Trophoblast cell (in vitro differentiated cells and primary cell): ENCODE data around the gene ECM2.

Source experiments
- DNase-seq, 2 donors: peaks; one replicate each; pipeline ENCODE4 v3.0.0-alpha.2; 2016
- H2AFZ ChIP-seq: 2 replicates; pipeline ENCODE4 v1.6.1; 2013; ENCODE audit warnings: low read length, moderate library complexity, mild to moderate bottlenecking; ENCODE audit not compliant: insufficient read depth, poor library complexity
- H2AK5ac ChIP-seq: 2 replicates; pipeline ENCODE4 v1.6.1; 2013; ENCODE audit warnings: mild to moderate bottlenecking, low read length
- H2BK120ac ChIP-seq: 2 replicates; pipeline ENCODE4 v1.6.1; 2013; ENCODE audit warnings: low read length, mild to moderate bottlenecking, moderate library complexity; ENCODE audit not compliant: insufficient read depth, poor library complexity
- H2BK12ac ChIP-seq: 2 replicates; pipeline ENCODE4 v1.6.1; 2013; ENCODE audit warnings: mild to moderate bottlenecking, low read length, moderate library complexity
- H2BK5ac ChIP-seq: 2 replicates; pipeline ENCODE4 v1.6.1; 2013; ENCODE audit warnings: low read length, low read depth, moderate library complexity, mild to moderate bottlenecking; ENCODE audit not compliant: poor library complexity
- H3K14ac ChIP-seq: 2 replicates; pipeline ENCODE4 v1.6.1; 2013; ENCODE audit warnings: mild to moderate bottlenecking, low read length
- H3K18ac ChIP-seq: 2 replicates; pipeline ENCODE4 v1.6.1; 2013; ENCODE audit warnings: mild to moderate bottlenecking, low read length
- H3K23ac ChIP-seq: 2 replicates; pipeline ENCODE4 v1.6.1; 2013; ENCODE audit warnings: low read length
- H3K27ac ChIP-seq: 2 replicates; pipeline ENCODE4 v1.5.1; 2013; ENCODE audit warnings: low read depth, mild to moderate bottlenecking, inconsistent platforms, low read length, moderate library complexity
- H3K27me3 ChIP-seq: 2 replicates; pipeline ENCODE4 v1.6.1; 2013; ENCODE audit warnings: inconsistent platforms, mild to moderate bottlenecking, low read length, moderate library complexity; ENCODE audit not compliant: insufficient read depth
- H3K36me3 ChIP-seq, 2 experiments: 1 replicate in 1 of 2; 2 replicates in 1 of 2; pipeline ENCODE4 v1.6.1; 2013; ENCODE audit warnings: low read length in 2 of 2, mild to moderate bottlenecking in 2 of 2, moderate library complexity in 1 of 2; ENCODE audit not compliant: insufficient read depth in 2 of 2, control insufficient read depth in 1 of 2
- H3K4ac ChIP-seq: 2 replicates; pipeline ENCODE4 v1.6.1; 2013; ENCODE audit warnings: low read depth, mild to moderate bottlenecking, low read length, moderate library complexity
- H3K4me1 ChIP-seq, 2 experiments: 1 replicate in 1 of 2; 2 replicates in 1 of 2; pipeline ENCODE4 v1.6.1; 2013; ENCODE audit warnings: low read length in 2 of 2, mild to moderate bottlenecking in 2 of 2, moderate library complexity in 1 of 2; ENCODE audit not compliant: insufficient read depth in 2 of 2, control insufficient read depth in 1 of 2
- H3K4me2 ChIP-seq: 2 replicates; pipeline ENCODE4 v1.6.1; 2013; ENCODE audit warnings: inconsistent platforms, mild to moderate bottlenecking, low read length, moderate library complexity
- H3K4me3 ChIP-seq: 2 replicates; pipeline ENCODE4 v1.5.1; 2013; ENCODE audit warnings: mild to moderate bottlenecking, low read depth, low read length, inconsistent platforms
- H3K79me1 ChIP-seq: one replicate; pipeline ENCODE4 v1.6.1; 2013; ENCODE audit warnings: low read length
- H3K79me2 ChIP-seq: 2 replicates; pipeline ENCODE4 v1.6.1; 2013; ENCODE audit warnings: low read length, mild to moderate bottlenecking; ENCODE audit not compliant: control insufficient read depth, insufficient read depth, poor library complexity
- H3K9ac ChIP-seq: 2 replicates; pipeline ENCODE4 v1.6.1; 2013; ENCODE audit warnings: mild to moderate bottlenecking, low read length
- H3K9me3 ChIP-seq: 2 replicates; pipeline ENCODE4 v1.6.1; 2013; ENCODE audit warnings: low read depth, mild to moderate bottlenecking, control low read depth, inconsistent platforms, low read length; ENCODE audit not compliant: insufficient read depth
- H4K12ac ChIP-seq: 2 replicates; pipeline ENCODE4 v1.6.1; 2013; ENCODE audit warnings: low read depth, mild to moderate bottlenecking, low read length, moderate library complexity
- H4K8ac ChIP-seq: 2 replicates; pipeline ENCODE4 v1.6.1; 2013; ENCODE audit warnings: low read depth, mild to moderate bottlenecking, low read length, moderate library complexity
- H4K91ac ChIP-seq: one replicate; pipeline ENCODE4 v1.6.1; 2013; ENCODE audit warnings: low read depth, mild to moderate bottlenecking, low read length, moderate library complexity
- WGBS: extraction: QIAGEN DNeasy Blood & Tissue Kit; methylation state at CpG from one replicate; pipeline ENCODE4 v1.1.7; 2013; ENCODE audit warnings: missing lambda C conversion rate; ENCODE audit not compliant: insufficient read length, insufficient coverage; ENCODE audit errors: extremely low coverage; 5-methylcytosine and 5-hydroxymethylcytosine counted together

Gene ECM2

GRCh38 chr9:92501671-92502393, 34.0 kb downstream of the ECM2 start:
- Histone ChIP-seq H2AFZ (no peak overlapping the region), H3K18ac (no peak overlapping the region), H3K79me1 (no peaks in the 10 kb centered on the region), H4K12ac (no peak overlapping the region), H2BK120ac (no peak overlapping the region), H3K9me3 (peaks cover 1% of the 10 kb centered on the region), H2BK5ac (no peak overlapping the region), H3K27ac (peak overlapping the region; percentile 21), H2BK12ac (no peak overlapping the region), H3K79me2 (no peaks in the 10 kb centered on the region), H3K4me1 (peaks cover 9 to 10% of the 10 kb centered on the region in 2 experiments), H3K36me3 (no peaks in the 10 kb centered on the region), H3K14ac (no peak overlapping the region), H3K27me3 (no peaks in the 10 kb centered on the region), H4K8ac (no peak overlapping the region), H2AK5ac (no peak overlapping the region), H3K9ac (no peak overlapping the region), H3K23ac (no peak overlapping the region), H3K4me2 (no peak overlapping the region), H3K4ac (no peak overlapping the region), H3K4me3 (no peak overlapping the region), H4K91ac (no peak overlapping the region)
- no CpG with 5 or more reads among the region's 5 CpGs for WGBS
- DNase-seq: peak; percentile 95 to 96

DNA sequence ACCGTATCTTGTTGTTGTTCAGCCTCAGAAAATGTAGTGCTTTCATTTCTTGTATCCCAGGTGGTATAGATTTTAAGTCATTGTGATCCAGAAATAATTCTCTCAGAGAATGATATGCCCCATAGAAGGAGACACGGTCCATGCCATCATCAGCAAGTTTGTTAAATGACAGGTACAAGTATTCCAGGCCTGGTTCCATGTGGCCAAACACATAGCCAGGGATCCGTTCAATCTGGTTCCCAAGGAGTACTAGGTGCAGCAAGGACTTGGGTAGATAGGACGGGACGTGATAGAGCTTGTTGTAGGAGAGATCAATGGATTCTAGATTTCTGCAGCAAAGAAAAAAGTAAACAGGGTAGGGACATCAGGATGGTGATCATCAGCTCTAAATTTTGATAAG, 35.1 kb downstream of the ECM2 start:
- no peaks in the 10 kb centered on the region for H3K36me3 ChIP-seq
- no peak overlapping the region for H2BK5ac ChIP-seq
- H3K79me2 ChIP-seq: no peaks in the 10 kb centered on the region
- no CpG with 5 or more reads among the region's 5 CpGs for WGBS
- no peak overlapping the region for H2BK12ac ChIP-seq
- no peak overlapping the region for H3K4me2 ChIP-seq
- H3K4ac ChIP-seq: no peak overlapping the region
- no peak overlapping the region for H4K8ac ChIP-seq
- H3K14ac ChIP-seq: no peak overlapping the region
- no peaks in the 10 kb centered on the region for H3K27me3 ChIP-seq
- H3K79me1 ChIP-seq: no peaks in the 10 kb centered on the region
- H4K12ac ChIP-seq: no peak overlapping the region
- no peak overlapping the region for H3K9ac ChIP-seq
- H3K18ac ChIP-seq: no peak overlapping the region
- no peak overlapping the region for H3K27ac ChIP-seq
- H2AFZ ChIP-seq: no peak overlapping the region
- H3K9me3 ChIP-seq: peaks cover 1% of the 10 kb centered on the region
- no peak overlapping the region for H3K23ac ChIP-seq
- H2AK5ac ChIP-seq: no peak overlapping the region
- H3K4me1 ChIP-seq: peaks cover 9 to 10% of the 10 kb centered on the region in 2 experiments
- H2BK120ac ChIP-seq: no peak overlapping the region
- no peak for DNase-seq
- no peak overlapping the region for H4K91ac ChIP-seq
- H3K4me3 ChIP-seq: no peak overlapping the region

- Histone ChIP-seq H3K79me2 (no peaks in the 10 kb centered on the region), H3K9ac (no peak overlapping the region), H2BK120ac (no peak overlapping the region), H3K36me3 (no peaks in the 10 kb centered on the region), H3K14ac (no peak overlapping the region), H3K23ac (no peak overlapping the region), H3K79me1 (no peaks in the 10 kb centered on the region), H3K4me1 (peaks cover 9 to 10% of the 10 kb centered on the region in 2 experiments), H4K12ac (no peak overlapping the region), H3K27ac (no peak overlapping the region), H2AK5ac (no peak overlapping the region), H3K27me3 (no peaks in the 10 kb centered on the region), H3K18ac (no peak overlapping the region), H3K4me3 (no peak overlapping the region), H3K4me2 (no peak overlapping the region), H2AFZ (no peak overlapping the region), H3K4ac (no peak overlapping the region), H2BK5ac (no peak overlapping the region), H4K8ac (no peak overlapping the region), H3K9me3 (peaks cover 1% of the 10 kb centered on the region), H4K91ac (no peak overlapping the region), H2BK12ac (no peak overlapping the region)
- DNase-seq: no peak
- WGBS: no CpG with 5 or more reads among the region's 2 CpGs
Observed at GRCh38 chr9:92499701-92500100, 36.1 kb downstream of the ECM2 start.

GRCh38 chr9:92496396-92497176, 39.2 kb downstream of the ECM2 start:
- H4K12ac ChIP-seq: no peak overlapping the region
- no peaks in the 10 kb centered on the region for H3K27me3 ChIP-seq
- no peak overlapping the region for H3K9ac ChIP-seq
- no peak overlapping the region for H3K18ac ChIP-seq
- DNase-seq: no peak
- no peak overlapping the region for H3K23ac ChIP-seq
- no peak overlapping the region for H3K14ac ChIP-seq
- H3K79me1 ChIP-seq: no peaks in the 10 kb centered on the region
- no peak overlapping the region for H2AFZ ChIP-seq
- no peak overlapping the region for H2BK12ac ChIP-seq
- H3K9me3 ChIP-seq: peaks cover 3% of the 10 kb centered on the region
- H3K27ac ChIP-seq: no peak overlapping the region
- H4K8ac ChIP-seq: no peak overlapping the region
- no peak overlapping the region for H2AK5ac ChIP-seq
- H3K4ac ChIP-seq: no peak overlapping the region
- H4K91ac ChIP-seq: no peak overlapping the region
- no peak overlapping the region for H2BK120ac ChIP-seq
- no peak overlapping the region for H2BK5ac ChIP-seq
- peaks cover 3 to 4% of the 10 kb centered on the region in 2 experiments for H3K4me1 ChIP-seq
- H3K79me2 ChIP-seq: no peaks in the 10 kb centered on the region
- no CpG with 5 or more reads among the region's 5 CpGs for WGBS
- H3K4me2 ChIP-seq: no peak overlapping the region
- no peaks in the 10 kb centered on the region for H3K36me3 ChIP-seq
- H3K4me3 ChIP-seq: no peak overlapping the region
